COLO668 (cell line): Measurements from ENCODE around the gene ABHD17C.

Experiments used
- DNase-seq: peaks from one replicate; lab custom pipeline; 2025; ENCODE audit not compliant: unreplicated experiment; lab: John Stamatoyannopoulos, UW

ABHD17C gene

DNA sequence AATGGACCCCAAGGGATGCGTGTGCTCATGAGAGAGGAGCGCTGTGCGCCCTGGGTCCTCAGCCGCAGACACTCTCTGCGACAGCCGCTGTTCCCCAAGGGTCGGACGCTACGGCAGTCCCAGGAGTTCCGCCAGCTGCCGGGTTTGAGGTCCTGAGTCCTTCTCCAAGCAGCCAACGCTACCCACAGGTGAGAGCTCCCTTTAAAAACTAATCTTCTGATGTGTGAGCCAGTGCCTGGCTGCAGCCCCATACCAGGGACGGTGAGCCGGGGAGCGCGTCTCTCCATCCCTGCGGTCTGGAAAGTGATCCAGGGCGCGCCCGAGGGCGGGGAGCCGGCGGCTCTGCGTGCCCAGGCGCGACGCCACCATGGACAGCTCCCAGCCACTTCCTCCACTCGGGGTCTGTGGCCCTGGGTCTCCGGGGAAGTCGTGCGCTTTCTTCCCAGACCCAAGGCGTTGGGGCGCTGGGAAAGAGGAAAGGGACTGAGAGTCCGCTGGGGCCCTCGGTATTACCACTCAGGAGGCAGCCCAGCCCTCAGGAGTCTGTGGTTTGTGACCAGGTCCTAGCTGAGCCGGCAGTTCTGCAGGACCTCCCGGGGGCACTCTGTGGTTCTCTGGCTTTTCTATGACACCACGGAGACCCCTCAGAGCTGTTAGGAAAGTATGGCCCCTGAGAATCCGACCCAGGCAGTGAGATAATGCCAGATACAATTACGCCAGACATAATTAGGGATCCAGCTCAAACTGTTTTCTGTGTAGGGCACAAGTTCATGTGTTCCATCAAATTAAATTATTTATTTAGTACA, 85.5 kb downstream of the ABHD17C start:
- DNase-seq, result peak; percentile 59

DNA sequence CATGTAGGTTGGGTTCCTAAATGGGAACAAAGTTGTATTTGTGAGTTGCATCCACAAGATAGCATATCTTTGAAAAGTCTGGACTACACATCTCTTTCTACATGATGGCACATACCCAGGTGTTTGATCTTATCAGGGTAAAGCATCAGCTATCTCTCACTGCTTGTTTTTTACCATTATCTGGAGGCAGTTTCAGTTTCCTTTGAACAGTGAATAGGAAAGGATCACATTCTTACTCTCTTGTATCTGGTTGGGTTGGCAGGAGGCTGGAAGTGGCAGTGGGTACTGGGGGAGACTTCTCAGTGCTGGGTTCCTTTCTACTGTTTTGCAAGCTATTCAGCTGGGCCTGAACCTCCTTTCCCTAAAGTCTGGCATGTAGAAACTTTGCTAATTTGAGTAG, 88.2 kb downstream of the ABHD17C start:
- DNase-seq, result no peak

DNA sequence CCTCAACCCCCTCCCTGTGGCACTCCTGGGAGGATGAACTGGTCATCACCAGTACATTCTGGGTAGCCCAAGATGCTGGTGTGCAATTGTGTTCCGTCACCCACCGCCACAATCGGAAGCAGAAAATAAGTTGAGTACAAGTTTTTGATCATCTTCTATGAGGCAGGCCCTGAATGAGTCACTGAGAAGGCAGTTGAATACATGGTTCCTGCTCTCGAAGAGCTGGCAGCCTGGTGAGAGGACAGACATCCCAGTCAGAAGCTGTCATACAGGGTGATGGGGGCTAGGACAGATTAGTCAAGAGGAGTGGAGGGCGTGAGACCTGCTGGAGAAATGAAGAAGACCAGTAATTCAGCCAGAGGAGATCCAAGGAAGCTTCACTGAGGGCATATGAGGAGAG, 90.2 kb downstream of the ABHD17C start:
- no peak for DNase-seq

DNA sequence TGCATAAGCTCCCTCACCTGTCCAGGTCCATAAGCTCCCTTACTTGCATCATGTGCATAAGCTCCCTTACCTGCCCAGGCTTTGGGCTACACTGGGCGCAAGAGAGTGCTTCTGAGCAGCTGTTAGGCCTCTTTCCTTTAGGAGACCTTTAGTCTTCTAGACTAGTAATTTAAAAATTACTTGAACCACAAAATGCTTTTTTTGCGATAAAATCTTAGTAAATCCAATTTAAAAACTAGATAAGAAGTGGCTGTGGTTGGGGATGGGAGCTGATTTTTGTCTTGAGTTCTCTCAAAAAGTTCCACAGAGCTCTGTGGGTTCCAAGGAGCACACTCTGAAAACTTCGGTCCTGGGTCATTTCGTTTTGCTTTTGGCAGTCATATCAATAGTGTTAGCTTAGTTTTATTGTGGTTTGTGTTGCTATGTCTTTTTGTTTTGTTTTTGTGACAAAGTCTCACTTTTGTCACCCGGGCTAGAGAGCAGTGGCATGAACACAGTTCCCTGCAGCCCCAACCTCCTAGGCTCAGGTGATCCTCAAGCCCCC, 90.8 kb downstream of the ABHD17C start:
- DNase-seq, result no peak

DNA sequence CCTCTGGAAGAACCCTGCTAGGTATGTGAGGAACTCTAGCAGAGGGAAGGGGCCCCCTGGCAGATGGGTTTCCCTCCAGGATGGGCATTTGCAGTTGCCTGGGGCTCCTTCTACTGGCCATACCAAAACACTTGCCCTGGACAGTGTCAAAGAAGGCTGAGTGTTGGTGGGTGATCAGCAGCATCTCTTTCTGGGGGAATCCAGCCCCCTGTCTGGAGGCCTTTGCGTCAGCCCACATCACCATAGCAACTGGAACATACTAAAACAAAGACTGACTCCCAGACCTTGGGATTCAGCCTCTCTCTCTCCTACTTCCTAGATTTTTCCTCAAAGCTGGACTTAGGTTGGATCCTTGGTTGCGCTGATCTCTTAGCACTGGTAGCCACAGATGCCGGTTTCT, 92.2 kb downstream of the ABHD17C start:
- DNase-seq, result no peak

DNA sequence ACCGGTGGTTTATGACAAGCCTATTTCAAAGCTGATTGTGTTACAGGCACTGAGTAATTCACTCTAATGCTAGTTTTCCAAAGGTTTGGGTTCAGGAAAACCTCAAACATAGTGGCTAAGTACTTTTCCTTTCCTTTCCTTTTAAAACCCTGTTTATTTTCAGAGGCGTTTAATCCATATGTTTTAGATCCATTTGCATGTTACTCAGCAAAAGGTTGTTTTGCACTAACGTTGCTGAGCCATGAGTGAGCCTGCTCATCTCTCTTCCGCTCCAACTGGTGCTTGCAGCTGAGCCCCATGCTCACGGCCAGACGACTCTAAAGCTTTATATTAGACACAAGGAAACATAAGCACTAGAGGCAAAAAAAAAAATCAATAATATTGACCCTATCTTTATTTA, 93.4 kb downstream of the ABHD17C start:
- DNase-seq, result no peak

DNA sequence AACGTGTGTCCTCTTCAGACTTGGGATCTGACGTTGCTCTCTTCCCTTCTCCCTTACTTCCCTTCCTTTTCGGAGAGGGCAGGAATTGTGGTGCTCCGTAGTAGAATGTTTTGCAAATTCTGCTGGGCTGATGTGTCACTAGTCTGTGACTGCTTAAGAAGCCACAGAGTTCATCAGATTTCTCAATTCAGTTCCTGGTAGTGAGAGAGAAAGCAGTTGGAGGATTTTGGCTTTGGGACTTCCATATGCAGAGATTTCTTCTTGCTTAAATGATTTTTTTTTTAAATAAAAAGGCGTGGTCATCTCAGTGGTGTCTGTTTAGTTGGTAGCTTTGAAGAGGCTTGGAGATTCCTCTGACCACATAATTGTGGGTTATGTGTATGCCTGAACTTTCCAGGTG, 94.2 kb downstream of the ABHD17C start:
- DNase-seq, result no peak

DNA sequence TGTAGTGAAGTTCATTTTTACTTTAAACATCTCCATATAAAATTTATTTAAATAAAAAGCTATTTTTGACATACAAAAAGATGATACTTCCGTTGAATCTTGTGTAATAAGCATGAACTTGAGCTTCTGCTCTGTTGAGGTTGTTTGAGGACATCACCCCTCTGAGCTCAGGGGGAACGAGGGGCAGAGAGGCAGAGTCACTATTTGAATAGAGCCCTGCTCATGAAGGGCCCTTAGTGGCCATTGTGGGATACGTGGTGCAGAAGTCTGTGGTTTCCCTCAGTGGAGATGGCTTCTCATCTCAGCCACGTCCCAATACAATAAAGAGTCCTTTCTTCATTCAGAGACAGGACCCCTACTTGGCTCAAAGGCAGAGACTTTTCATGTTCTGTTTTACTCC, 94.7 kb downstream of the ABHD17C start:
- no peak for DNase-seq

DNA sequence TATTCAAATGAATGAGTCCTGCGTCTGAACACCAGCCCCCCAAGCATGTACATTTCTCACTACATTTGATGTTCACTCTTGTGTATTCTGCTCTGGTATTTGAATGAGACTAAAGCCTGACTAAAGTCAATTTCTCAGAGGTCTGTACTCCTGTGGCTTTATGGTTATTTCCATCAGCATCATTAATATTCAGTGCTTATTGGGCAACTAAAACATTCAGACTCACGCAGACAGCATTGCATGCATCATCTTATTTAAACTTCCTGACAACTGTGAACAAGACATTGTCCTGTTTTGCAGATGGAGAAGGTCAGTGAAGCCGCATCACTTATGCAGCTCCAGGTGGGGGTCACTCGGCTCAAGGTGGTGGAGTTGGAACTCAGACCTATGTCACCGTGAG, 95.1 kb downstream of the ABHD17C start:
- no peak for DNase-seq

DNA sequence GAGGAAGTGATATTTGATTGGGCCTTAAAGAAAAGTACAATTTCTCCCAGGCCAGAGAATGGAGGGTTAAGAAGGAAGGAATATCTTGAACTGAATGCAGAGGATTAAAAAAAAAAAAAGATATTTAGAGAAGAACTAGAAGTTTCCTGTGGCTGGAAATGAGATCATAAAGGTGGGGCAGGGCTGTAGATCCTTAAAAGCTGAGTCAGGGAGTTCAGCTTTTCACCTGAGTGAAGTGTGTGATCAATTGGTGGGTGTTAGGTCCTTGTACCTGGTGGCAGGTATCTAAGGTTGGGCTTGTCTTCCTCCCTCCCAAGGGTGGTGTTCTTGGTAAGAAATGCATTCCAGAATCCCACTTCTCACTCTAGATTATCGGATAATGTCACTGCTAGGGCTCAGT, 95.9 kb downstream of the ABHD17C start:
- no peak for DNase-seq

DNA sequence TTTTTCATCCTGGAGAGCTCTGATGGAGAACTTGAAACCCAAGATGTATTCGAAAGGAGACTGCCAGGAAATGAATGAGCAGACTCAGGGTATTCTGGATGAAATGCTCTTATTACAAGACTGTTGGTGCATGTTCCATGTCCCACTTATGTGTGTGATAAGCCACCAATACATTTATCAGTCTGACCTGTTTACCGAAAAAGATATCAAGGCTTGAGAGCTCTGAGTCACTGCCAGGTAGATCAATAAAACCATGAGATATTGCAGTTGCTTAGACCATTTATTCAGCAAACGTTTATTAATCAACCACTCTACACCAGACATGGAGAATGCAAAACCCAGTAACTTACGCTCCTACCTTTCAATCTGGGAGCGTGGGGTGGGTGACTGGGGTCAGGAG, 101.3 kb downstream of the ABHD17C start:
- DNase-seq, result no peak

DNA sequence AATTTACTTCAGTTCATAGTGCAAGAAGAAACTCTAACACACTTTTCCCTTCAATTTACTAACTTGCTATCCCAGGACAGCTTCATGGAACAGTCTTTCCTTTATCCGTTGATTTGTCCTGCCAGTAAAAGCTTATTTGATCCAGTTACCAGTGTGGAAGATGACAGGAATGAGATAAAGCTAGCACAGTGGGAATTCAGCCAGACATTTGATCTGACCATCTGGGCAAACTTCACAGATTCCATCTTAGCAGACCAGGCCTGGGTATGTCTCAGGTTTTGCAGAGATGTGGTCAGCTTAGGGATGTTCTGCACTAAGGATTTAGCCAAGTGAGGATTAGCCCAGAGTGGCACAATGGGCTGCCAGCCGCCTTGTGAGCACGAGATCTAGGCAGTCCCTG, 103.8 kb downstream of the ABHD17C start:
- DNase-seq, result no peak

DNA sequence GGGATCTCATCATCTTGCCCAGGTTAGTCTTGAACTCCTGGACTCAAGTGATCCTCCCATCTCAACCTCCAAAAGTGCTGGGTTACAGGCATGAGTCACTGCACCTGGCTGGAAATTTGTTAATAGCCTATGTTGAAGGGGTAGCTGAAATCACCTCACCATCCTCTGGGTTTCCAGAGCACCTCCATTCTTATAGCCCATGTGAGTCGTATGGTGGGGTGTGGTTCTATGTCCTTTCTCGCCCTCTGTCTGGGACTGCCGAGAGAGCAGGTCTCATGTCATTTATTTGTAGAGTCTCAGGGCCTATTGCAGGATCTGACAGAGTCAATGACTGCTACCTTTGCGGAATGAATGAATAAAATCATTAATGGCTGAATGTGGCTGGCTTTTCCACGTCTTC, 105.0 kb downstream of the ABHD17C start:
- DNase-seq, result no peak

DNA sequence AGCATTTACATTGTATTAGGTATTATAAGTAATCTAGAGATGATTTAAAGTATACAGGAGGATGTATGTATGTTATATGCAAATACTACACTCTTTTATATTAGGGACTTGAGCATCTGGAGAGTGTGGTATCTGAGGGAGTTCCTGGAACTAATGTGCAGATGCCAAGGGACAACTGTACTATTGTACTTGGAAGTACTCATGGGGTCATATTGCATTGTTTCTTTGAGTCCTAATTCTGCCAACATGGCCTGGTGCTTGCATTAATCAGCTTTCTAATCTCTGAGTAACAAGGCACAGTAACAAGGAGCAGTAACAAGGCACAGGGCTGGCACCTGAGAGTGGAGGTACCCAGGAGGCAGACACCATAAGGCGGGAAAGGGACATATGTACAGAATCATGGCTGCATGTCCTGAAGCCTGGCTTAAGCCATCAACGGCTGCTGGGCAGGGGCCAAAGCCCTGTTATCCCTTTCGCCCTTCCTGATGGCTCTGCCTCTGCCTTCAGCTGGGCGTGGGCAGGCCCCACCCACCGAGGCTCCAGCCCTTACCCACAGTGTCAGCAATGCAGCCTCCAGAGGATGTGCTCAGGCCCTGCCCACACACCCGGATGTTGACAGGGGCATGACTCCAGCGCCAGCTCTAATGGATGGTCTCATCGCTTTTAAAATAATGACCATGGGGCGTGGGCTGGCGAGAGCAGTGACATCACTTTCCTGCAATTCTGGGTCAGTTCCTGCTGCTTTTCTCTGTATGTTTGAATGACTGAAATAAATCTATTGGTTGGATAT, 107.0 kb downstream of the ABHD17C start:
- DNase-seq, result no peak

DNA sequence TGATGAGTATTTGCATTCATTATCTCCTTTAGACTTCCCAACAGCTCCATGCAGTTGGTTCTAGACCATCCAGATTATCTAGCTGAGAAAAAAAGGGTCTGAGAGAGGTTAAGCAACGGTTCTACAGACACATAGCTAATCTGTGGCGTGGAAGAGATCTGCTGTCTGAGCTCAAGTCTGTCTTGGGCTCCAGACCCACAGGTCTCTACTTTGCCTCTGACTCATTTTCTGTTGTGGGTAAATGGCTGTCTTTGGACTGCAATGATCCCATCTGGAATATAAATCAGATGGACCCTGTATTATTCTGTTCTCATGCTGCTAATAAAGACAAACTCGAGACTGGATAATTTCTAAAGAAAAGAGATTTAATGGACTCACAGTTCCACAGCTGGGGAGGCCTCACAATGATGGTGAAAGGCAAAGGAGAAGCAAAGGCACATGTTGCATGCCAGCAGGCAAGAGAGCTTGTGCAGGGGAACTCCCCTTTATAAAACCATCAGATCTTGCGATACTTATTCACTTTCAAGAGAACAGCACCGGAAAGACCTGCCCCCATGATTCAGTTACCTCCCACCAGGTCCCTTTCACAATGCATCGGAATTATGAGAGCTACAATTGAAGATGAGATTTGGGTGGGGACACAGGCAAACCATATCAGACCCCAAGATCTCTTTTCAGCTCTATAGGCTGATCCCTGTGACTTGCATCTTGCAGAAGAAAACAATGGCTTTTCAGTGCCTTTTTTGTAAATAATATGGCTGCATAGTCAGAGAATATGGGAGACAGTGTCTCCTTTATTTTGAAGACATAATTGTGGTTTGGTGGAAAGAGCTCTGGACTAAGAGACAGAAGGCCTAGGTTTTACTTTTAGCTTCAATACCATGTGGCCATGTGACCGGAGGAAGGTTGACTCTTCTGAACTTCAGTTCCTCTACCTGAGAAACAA, 108.7 kb downstream of the ABHD17C start:
- no peak for DNase-seq

DNA sequence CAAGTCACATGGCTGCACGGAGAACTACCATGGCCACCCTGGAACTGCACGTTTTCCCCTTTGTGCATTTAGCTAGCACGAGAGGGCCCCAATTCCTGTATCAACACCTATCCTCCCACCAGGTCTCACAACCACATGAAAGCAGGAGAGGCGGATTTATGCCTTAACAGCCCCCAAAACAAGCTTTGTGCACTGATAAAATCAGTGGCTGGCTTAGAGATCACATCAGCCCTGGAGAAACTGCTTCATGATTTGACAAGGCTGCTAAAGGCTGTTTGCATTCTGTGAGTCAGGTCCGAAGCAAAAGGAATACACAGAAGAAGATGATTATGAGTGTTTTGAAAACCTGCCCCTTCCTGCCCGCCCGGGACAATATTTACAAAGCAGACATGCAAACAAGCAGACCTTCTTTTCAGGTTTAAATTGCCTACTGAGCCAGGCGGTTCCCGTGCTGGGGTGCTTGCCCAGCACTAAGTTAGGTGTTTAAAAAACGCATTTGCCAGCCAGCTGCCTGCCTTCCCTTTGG, 109.9 kb downstream of the ABHD17C start:
- peak; percentile 79 for DNase-seq
